Fibroblast of pulmonary artery (primary cell): ENCODE results near the gene DSG4.

ENCODE experiments used
- DNase-seq: peaks from one replicate; pipeline ENCODE4 v3.0.0-alpha.2; 2010; ENCODE audit warnings: low read depth
- H3K4me3 ChIP-seq: replicated peaks from 2 replicates; pipeline ENCODE4 v1.5.1; 2011; ENCODE audit warnings: low read depth, mild to moderate bottlenecking, control low read depth, low read length, moderate library complexity
- CTCF ChIP-seq: IDR thresholded peaks from 2 replicates; pipeline ENCODE4 v1.5.1; 2011; ENCODE audit warnings: mild to moderate bottlenecking, control low read depth, low read length, inconsistent platforms; ENCODE audit errors: missing control alignments

Gene DSG4

DNA sequence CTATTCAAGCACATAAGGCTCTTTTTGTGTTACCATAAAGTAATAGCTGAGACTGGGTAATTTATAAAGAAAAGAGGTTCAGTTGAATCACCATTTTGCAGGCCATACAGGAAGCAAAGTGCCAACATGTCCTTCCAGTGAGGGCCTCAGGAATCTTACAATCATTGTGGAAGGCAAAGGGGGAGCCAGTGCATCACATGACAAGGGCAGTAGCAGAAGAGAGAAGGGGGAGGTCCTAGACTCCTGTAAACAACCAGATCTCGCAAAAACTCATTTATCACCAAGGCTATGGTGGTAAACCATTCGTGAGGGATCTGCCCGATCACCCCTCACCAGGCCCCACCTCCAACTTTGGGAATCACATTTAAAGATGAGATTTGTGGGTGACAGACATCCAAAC is 16.7 kb downstream of the DSG4 start:
- no peak for DNase-seq
- TF ChIP-seq CTCF, result no peak
- H3K4me3 ChIP-seq, result no peak overlapping the region

GRCh38 chr18:31396796-31397612 is 20.4 kb downstream of the DSG4 start:
- TF ChIP-seq CTCF, result no peak
- DNase-seq, result peak; percentile 10
- H3K4me3 ChIP-seq, result no peak overlapping the region

DNA sequence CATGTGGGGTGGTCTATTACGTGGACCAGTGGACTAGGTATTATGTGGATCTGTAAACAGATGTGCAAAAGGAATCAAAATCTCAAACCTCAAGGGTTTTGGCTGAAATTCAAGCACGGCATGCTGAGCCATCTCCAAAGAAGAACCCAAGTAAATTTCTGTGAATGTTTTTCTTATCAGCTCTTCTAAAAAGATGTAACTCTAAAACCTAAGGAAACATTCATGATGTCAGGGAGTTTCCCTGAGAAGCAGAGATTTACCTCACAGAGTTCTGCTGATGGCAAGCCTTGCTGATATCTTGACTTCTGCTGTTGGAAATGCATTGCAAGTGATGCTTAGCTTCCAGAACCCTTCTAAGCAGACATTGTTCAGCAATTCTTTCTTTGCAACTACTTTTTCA is 21.6 kb downstream of the DSG4 start:
- no peak overlapping the region for H3K4me3 ChIP-seq
- TF ChIP-seq CTCF, result no peak
- DNase-seq, result peak; percentile 13

DNA sequence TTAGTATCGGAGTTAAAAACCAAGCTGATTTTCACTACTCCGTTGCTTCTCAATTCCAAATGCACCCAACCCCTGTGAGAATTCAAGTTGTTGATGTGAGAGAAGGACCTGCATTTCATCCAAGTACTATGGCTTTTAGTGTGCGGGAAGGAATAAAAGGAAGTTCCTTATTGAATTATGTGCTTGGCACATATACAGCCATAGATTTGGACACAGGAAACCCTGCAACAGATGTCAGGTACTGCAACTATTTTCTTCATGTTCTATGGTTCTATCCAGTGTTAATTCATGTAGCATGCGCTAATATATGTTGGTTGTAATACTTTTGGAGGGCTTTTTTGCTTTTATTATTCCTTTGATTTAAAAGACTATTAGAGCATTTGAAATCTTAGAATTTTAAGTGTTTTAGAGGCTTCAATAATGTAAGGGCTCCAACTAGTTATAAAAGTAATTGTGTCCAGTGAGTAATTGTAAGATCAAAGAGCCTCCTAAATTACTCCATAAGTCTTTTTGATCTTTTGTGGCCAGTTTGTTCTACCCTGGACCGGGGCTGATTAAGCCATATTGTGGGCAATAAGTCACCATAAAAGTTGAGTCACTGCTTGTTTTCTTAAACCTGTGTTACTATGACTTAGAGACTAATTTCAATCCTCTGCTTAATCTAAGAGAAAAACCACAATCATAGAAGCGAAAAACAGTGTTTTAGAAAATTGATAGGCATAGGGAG is 22.9 kb downstream of the DSG4 start:
- no peak for TF ChIP-seq CTCF
- no peak for DNase-seq
- H3K4me3 ChIP-seq, result no peak overlapping the region

- no peak for TF ChIP-seq CTCF
- no peak overlapping the region for H3K4me3 ChIP-seq
- DNase-seq, result no peak
These were observed 24.8 kb downstream of the DSG4 start for GRCh38 chr18:31401156-31402025.

DNA sequence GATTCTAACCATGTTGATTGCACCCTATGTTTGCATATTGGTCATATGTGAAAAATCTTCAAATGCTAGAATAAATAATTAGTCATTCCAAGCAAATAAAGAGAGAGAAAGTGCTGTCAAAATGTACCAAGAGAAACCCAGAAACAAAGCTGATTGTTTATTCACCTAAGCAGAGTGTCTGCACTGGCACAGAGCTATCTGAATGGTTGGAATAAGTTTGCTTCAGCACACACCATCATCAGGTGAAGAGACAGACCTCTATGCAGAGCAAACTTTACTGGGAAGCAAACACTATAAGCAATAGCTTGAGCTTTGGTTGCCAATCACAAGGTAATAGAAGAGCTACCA is 25.4 kb downstream of the DSG4 start:
- no peak overlapping the region for H3K4me3 ChIP-seq
- no peak for DNase-seq
- no peak for TF ChIP-seq CTCF
